HUDEP-2 (cell line): Measurements from ENCODE around the gene INPP1.
A peak's percentile ranks its signal among the peaks of the same experiment; 100 is the strongest.

Experiments used
- DNase-seq, 76 experiments: peaks; one replicate each; lab custom pipeline; 2025; ENCODE audit not compliant: unreplicated experiment in 76 of 76; lab: John Stamatoyannopoulos, UW

INPP1 gene

DNA sequence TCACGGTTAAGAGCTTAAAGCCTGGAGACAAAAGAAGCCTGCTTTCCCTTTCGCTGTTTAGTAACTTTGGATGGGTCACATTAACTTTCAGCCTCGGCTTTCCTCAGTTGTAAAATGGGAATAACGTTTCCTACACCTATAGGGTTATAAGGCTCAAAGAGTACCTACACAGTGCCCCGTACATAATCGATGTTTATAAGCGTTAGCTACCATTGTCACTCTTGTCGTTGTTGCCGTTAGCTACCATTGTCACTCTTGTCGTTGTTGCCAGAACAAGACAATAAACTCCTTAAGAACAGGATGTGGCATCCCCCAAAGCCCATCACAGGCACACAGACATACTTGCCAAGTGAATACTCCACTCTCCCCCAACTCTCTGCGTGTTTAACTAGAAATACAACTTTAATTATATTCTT lies 63.9 kb downstream of the INPP1 start:
- DNase-seq: no peak

DNA sequence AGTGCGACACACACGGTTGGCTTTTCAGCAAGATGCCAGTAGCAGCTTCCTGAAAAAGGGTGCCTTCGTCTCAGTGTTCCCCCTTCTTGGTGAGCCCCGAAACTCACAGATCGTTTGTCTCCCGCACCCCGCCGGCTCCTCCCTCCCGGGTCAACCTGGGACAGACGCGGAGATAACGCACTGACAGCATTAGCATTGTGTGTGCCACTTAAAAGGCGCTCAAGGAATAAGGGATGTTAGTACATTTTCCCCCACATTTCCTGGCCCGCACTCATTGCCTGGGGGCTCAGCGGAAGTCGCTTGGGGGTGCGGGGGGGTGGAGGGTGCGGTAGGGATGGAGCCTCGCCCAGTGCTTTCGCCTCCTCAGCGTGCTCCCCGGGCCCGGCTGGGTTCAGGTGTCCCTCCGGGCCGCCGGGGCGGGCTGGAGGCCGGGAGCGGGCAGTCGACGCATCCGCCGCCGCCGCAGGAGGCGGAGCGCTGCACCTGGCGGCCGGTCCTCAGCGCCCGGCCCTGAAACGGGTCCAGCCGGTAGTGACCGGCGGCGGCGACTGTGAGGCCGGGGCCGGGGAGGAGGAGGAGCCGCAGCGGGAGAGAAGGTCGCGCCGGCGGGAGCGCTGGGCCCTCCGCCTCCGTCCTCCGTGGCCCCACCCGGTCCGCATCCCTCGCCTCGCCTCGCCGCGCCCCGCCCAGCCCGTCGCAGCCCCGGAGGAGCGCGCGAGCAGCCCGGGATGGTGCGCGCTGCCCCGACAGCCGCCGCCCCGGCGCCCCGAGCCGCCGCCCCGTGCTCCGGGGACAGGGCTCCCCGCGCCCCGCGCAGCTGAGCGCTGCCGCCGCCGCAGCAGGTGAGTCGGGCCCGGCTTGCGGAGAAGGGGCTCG lies 64.5 kb downstream of the INPP1 start, which contains the start of gene MFSD6:
TSS of gene MFSD6 (plus strand) at position 694 of the 876 bp plus-strand sequence. CDS start 27,675 bp downstream, outside the sequence.
- DNase-seq: peak in 23 of 76 experiments; percentile 2 to 43 (median 19)

DNA sequence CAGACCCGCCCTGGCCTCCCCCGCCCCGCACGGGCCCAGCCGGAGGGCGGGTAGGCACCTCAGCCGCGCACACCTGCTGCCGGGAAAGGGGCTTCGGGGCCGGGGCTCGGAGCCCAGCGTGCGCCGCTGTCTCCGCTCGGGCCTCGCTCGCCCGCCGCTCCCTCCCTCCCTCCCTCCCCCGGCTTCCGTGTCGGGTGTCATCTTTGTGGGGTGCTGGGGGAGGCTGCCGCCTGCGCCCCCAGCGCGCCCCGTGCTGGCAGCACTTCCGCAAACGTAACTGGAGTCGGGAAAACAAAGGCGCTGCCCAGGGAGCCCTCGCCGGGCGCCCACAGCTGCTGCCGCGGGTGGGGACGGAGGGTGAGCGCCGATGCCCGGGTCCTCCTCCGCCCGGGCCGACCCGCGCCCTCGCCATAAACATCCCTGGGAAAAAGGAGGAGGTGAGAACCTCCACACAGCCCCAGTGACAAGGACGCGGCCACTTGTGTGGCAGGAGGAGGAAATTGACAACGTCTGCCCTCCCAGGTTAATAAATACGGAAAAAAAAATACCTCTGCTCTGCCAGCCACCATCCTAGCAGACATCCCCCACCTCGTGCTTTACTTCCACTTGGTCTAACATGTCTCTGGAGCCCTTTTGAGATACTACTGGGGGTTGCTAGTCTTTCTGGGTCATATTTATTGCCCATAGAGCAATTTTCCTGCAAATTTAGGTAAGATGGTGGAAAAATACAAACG lies 65.3 kb downstream of the INPP1 start:
- peak in 18 of 76 experiments; percentile 8 to 44 (median 18) for DNase-seq

DNA sequence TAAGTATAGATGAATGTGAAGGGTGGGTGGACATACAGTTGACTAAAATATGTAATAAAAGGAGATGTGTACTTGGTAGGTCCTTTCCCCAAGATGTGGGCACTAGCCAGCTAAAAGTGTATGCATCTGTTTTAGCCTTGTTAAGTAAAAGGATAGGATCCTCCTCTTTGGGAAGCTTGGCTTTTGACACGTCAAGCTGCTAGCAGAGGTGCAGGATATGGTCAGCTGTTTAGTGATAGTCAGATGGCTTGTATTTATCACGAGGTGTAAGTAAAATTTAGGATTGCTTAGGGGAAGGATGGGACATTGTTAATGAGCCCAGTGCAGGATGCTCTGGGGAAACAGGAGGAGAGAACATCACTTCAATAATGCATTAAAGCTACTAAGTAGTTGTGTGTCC lies 66.2 kb downstream of the INPP1 start:
- DNase-seq: no peak

GRCh38 chr2:190410166-190410565 lies 66.8 kb downstream of the INPP1 start:
- DNase-seq: no peak

DNA sequence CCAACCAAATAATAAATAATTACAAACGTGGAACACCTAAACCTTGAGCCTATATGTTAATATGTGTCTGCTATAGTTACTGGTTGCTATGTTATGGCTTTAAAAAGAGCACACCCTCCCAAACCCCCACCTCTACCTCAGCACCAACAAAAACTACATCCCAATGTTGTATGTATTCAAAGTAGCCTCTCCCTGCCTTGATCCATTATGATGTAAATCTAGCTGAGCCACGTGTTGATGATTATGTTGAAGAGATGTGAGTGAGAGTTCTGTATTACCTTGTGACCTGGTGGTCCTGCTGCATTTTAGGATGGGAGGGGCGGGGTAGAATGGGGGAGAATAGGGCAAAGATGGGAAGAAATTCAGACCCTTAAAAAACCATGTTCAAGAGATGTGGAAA lies 69.6 kb downstream of the INPP1 start:
- no peak for DNase-seq

GRCh38 chr2:190413421-190413820 lies 70.0 kb downstream of the INPP1 start:
- no peak for DNase-seq

- DNase-seq: no peak
Observed at GRCh38 chr2:190415251-190415650, 71.9 kb downstream of the INPP1 start.

DNA sequence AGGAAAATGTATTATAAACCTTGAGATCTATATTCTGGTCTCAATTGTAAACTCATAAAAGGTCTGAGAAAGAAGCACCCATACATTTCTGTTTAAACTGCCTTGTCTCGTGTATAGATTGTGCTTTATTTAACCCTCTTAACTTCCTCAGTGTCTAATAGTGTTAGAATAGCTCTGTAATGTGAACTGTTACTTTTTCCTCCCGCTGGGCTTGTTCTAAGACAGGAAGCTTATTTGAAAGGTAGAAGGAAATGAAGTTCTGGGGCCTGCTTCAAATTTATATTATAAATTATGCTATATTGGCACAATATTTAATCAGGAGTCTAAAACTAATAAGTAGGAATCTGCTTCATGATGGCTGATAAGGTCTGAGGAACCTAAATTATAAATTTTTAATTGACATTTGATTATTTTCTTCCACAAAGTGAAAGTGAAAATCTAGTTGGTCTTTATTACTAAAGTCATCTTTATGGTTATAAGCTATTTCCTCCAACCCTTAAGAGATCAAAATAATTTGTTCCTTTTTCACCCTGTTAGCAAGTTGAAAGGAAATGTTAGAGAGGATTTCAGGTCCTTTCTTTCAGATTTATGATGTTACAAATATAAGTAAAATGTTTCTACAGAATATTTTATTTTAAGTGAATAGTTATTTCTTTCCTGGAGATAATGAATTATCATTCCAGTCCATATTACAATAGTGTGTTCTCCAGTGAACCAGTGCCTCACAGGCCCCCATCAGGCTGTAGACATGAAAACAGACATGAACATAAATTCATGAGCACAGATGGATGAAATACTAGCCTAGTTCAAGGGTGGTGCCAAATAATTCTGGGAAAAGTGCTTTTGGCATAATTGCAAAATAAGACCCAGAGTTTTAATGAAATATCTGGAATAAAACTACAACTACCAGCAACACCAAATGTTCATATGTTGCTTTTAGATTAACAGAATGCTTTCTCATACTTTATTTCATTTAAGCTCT lies 72.7 kb downstream of the INPP1 start:
- DNase-seq: no peak

DNA sequence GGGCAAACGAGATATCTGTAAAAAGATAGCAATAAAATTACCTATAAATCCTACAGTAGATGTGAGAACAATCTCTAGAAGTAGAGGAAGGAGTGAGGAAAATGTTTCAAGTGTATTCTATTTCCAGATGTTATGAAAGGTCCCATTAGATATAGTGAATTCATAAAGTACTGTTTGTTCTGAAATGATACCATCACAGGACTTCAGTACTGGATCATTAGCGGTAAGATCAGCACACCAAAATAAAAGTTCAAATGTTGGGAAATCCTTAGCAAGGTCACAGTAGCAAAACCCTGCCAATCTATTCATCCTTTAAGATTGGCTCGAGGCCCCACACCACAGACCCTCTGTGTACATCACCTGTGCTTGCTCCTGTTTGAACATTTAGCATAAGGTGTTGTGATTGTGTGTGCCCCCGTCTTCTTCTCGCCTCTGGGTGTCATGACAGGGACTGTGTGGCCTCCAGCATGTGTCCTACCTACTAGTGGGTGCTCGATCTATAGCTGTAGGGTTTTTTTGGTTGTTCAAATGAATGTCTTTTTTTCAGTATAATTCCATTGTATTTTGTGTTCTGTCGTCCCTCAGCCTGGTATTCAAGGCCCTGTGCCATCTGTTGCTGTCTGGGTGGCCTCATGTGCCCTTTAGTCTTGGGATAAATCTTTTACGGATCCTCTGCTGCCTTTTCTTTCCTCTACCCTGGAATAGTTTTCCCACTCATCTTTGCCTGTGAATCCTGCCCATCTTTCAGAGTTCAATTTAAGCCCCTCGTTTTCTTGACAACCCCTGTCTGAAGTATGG lies 73.9 kb downstream of the INPP1 start:
- no peak for DNase-seq

- DNase-seq: no peak
Observed at GRCh38 chr2:190418727-190419126, 75.3 kb downstream of the INPP1 start.

GRCh38 chr2:190420801-190421200 lies 77.4 kb downstream of the INPP1 start:
- no peak for DNase-seq
